Retinal pigment epithelial cell (primary cell): ENCODE measurements around the gene PUDP.

Experiments used
- DNase-seq: peaks from one replicate; pipeline ENCODE4 v3.0.0-alpha.2; 2010; ENCODE audit warnings: low read depth
- H3K4me3 ChIP-seq: 2 replicates; pipeline ENCODE4 v1.5.1; 2011; ENCODE audit warnings: mild to moderate bottlenecking, low read length, control low read depth, moderate library complexity
- CTCF ChIP-seq: conservative IDR thresholded peaks from 2 replicates; pipeline ENCODE4 v1.5.1; 2011; ENCODE audit warnings: low read depth, low read length, control low read depth, inconsistent platforms

Gene PUDP

GRCh38 chrX:7147978-7148854 is at the start of gene PUDP:
TSS of gene PUDP (minus strand) at chrX:7148153. CDS start at chrX:7148113, 40 bp downstream.
- TF ChIP-seq CTCF: peak; percentile 23
- no peak for DNase-seq
- peak within 1 kb of the TSS; percentile 99 for H3K4me3 ChIP-seq

GRCh38 chrX:7194606-7195005 is 46.7 kb upstream of the PUDP start:
- TF ChIP-seq CTCF: no peak
- DNase-seq: no peak
- H3K4me3 ChIP-seq: no peak overlapping the region

GRCh38 chrX:7192871-7193270 is 44.9 kb upstream of the PUDP start:
- TF ChIP-seq CTCF: no peak
- no peak overlapping the region for H3K4me3 ChIP-seq
- DNase-seq: no peak

GRCh38 chrX:7191681-7192110 is 43.7 kb upstream of the PUDP start:
- TF ChIP-seq CTCF: peak; percentile 40

GRCh38 chrX:7190157-7190556 is 42.2 kb upstream of the PUDP start:
- no peak for TF ChIP-seq CTCF
- DNase-seq: no peak
- no peak overlapping the region for H3K4me3 ChIP-seq

More at GRCh38 chrX:7191681-7192110, 43.7 kb upstream of the PUDP start:
- DNase-seq: no peak
- no peak overlapping the region for H3K4me3 ChIP-seq

GRCh38 chrX:7188672-7189071 is 40.7 kb upstream of the PUDP start:
- DNase-seq: no peak
- no peak overlapping the region for H3K4me3 ChIP-seq
- no peak for TF ChIP-seq CTCF

- DNase-seq: no peak
- no peak overlapping the region for H3K4me3 ChIP-seq
- TF ChIP-seq CTCF: no peak
Measured at GRCh38 chrX:7184816-7185215, 36.9 kb upstream of the PUDP start.
